ENCODE measurements around the gene HOMER1.

- no peak for TF ChIP-seq CTCF (IDR thresholded peaks at IDR 0.05)
- no peak for TF ChIP-seq POLR2A (IDR thresholded peaks at IDR 0.05)
- TF ChIP-seq POLR2AphosphoS5 (IDR thresholded peaks at IDR 0.05; ENCODE audit: insufficient read depth in 1 of 2, low read depth in 1 of 2) = no peak
Observed at GRCh38 chr5:79456890-79457583, 56.9 kb downstream of the HOMER1 start.

All from vagina (tissue), 2 donors.